HG03135 (cell line): ENCODE measurements around the gene G3BP1.
"Not testable (repeated sequence)": the region's sequence is repeated elsewhere in the genome, so short reads cannot be mapped to it uniquely, and the experiment has no call there.

ENCODE experiments used
- ATAC-seq: cut with Tn5 transposase; IDR thresholded peaks from one replicate; pipeline ENCODE4 v1.9.1; 2021; ENCODE audit warnings: mild to moderate bottlenecking, moderate library complexity; ENCODE audit not compliant: unreplicated experiment

The G3BP1 gene

DNA sequence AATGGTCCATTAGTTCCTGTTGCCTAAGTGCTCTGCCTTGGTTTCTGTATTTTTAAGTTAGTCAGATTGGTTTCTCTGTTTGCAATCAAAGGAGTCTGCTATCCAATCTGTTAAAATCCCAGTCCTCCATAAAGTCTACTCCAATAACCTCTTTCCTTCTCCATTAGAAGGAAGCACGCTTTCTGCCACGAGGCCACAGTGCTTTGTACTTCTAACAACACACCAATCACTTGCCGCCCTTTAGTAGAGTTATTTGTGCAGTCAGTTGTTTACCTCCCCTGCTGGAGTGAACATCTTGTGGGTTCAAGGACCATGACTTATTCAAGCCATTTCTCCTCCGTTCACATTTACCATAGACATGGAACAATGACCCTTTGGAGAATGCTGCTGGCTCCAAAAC lies 83.9 kb downstream of the G3BP1 start:
- no peak for ATAC-seq

DNA sequence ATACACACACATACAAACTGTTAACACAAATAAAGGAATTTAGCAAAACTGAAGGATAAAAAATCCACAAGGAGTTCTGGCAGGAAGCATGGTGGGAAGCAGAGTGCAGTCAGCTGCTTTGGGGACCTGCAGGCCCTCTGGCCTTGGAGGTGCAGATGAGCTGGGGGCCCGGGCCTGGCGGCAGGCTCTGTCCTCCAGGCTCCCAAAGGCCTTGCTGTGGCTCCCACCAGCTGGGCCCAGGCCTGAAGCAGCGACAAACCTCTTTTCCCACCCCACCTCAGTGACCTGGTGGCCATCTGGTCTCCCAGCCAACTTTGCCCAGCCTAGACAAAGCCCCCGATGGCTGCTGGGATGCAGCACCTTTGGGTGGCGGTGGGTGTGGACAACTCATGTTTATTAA lies 85.1 kb downstream of the G3BP1 start:
- ATAC-seq = no peak

DNA sequence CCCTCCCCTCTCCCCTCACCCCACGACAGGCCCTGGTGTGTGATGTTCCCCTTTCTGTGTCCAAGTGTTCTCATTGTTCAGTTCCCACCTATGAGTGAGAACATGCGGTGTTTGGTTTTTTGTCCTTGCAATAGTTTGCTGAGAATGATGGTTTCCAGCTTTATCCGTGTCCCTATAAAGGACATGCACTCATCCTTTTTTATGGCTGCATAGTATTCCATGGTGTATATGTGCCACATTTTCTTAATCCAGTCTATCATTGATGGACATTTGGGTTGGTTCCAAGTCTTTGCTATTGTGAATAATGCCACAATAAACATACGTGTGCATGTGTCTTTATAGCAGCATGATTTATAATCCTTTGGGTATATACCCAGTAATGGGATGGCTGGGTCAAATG lies 89.1 kb downstream of the G3BP1 start:
- ATAC-seq = not testable (repeated sequence)
